Astrocyte (in vitro differentiated cells and primary cell): Measurements from ENCODE around the gene RCVRN.

Experiments used
- EZH2 ChIP-seq: IDR thresholded peaks from 2 replicates; pipeline ENCODE4 v1.6.1; 2012; ENCODE audit warnings: mild to moderate bottlenecking, low read length, inconsistent platforms; ENCODE audit not compliant: insufficient read depth
- TF ChIP-seq, protein P1 (sequence below): IDR thresholded peaks from 2 replicates; pipeline ENCODE4 v1.5.1; 2011; ENCODE audit warnings: low read depth, mild to moderate bottlenecking, inconsistent platforms, low read length, moderate library complexity; ENCODE audit not compliant: insufficient read depth

DNA sequence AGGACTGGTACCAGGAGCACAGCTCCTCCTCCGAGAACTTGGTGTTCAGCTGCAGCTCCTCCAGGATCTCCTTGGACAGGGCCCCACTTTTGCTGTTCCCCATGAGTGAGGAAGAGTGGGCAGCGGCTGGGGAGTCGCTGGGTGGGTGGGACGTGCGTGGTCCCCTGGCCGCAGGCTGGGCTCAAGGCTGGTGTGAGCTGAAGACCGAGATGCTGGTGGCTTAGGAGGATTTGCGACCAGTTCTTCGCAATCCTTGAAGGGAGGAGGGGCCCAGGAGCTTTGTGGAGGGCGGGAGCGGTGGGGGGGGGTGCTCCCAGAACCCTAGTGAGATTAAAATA lies at the start of gene RCVRN:
- TF ChIP-seq, protein P1, sequence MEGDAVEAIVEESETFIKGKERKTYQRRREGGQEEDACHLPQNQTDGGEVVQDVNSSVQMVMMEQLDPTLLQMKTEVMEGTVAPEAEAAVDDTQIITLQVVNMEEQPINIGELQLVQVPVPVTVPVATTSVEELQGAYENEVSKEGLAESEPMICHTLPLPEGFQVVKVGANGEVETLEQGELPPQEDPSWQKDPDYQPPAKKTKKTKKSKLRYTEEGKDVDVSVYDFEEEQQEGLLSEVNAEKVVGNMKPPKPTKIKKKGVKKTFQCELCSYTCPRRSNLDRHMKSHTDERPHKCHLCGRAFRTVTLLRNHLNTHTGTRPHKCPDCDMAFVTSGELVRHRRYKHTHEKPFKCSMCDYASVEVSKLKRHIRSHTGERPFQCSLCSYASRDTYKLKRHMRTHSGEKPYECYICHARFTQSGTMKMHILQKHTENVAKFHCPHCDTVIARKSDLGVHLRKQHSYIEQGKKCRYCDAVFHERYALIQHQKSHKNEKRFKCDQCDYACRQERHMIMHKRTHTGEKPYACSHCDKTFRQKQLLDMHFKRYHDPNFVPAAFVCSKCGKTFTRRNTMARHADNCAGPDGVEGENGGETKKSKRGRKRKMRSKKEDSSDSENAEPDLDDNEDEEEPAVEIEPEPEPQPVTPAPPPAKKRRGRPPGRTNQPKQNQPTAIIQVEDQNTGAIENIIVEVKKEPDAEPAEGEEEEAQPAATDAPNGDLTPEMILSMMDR, result no peak
- TF ChIP-seq EZH2, result no peak
